Measurements from ENCODE around the gene TMEM158. TPM values are rescaled to one million over a fixed set of nuclear protein-coding genes. Genes with fewer than 3 reads are reported as not detected.

Gene TMEM158
- total RNA-seq, 2 experiments from 2014 or later: not detected

DNA sequence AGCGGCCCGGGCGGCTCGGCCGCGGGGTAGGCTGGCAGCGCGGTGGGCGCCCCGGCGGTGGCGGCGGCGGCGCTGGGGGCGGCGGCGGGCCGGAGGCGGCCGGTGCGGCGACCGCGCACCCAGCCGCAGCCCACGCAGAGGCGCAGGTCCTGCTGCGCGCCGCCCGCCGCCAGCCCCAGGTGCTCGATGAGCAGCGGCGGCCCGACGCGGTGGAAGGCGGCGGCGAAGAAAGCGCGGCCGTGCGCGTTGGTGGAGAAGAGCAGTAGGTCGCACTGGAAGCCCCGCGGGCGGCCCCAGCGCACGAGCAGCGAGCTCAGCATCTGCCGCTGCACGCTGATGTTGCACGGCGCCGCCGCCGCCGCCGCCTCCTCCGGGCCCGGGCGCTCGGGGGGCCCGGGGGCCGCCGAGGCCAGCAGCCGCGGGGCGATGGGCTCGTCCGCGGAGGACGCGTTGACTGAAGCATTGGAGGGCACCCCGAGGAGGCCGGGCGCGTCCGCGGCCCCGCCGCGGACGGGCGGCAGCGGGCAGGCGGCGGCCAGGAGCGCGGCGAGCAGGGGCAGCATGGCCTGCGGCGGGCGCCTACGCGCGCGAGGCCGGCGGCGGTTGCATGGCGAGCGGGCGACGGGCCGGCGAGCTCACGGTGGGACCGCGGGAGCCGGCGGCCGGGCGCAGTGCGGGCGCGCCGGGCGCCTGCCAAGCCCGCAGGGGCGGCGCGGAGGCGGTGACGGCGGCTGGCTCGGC lies 452 bp downstream of the TMEM158 start:
- Histone ChIP-seq H3K27ac (ENCODE audit: low read depth in 1 of 2, low read length in 2 of 2) (no peak overlapping the region), H3K36me3 (ENCODE audit: insufficient read depth, low read length) (no peaks in the 10 kb centered on the region), H3K4me1 (ENCODE audit: insufficient read depth, low read length) (peaks cover 14% of the 10 kb centered on the region), H3K4me3 (ENCODE audit: low read length) (peak overlapping the region; percentile 16), H3K27me3 (ENCODE audit: control insufficient read depth in 1 of 2, insufficient read depth in 2 of 2, low read length in 2 of 2) (peaks cover 64 to 72% of the 10 kb centered on the region in 2 experiments), H3K9me3 (ENCODE audit: control insufficient read depth in 1 of 2, insufficient read depth in 1 of 2, low read length in 2 of 2) (peaks cover 0 to 8% of the 10 kb centered on the region in 2 experiments)
- no peaks in the 10 kb centered on the region for H3K9me3 Mint-ChIP-seq
- H3K4me1 Mint-ChIP-seq (ENCODE audit: low read depth): peaks cover 13% of the 10 kb centered on the region
- H3K4me3 Mint-ChIP-seq: no peak overlapping the region
- peaks cover 83% of the 10 kb centered on the region for H3K27me3 Mint-ChIP-seq
- no peak overlapping the region for H3K27ac Mint-ChIP-seq
- no peaks in the 10 kb centered on the region for H3K36me3 Mint-ChIP-seq (ENCODE audit: low read depth)
- intact Hi-C loops (cut with DNase I, micrococcal nuclease): loop anchor here in 1 of 2 experiments (10.0 kb wide), 1 partner anchor 439 kb away; no protein-coding TSS in a partner anchor
- TF ChIP-seq, protein P1, sequence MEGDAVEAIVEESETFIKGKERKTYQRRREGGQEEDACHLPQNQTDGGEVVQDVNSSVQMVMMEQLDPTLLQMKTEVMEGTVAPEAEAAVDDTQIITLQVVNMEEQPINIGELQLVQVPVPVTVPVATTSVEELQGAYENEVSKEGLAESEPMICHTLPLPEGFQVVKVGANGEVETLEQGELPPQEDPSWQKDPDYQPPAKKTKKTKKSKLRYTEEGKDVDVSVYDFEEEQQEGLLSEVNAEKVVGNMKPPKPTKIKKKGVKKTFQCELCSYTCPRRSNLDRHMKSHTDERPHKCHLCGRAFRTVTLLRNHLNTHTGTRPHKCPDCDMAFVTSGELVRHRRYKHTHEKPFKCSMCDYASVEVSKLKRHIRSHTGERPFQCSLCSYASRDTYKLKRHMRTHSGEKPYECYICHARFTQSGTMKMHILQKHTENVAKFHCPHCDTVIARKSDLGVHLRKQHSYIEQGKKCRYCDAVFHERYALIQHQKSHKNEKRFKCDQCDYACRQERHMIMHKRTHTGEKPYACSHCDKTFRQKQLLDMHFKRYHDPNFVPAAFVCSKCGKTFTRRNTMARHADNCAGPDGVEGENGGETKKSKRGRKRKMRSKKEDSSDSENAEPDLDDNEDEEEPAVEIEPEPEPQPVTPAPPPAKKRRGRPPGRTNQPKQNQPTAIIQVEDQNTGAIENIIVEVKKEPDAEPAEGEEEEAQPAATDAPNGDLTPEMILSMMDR (IDR thresholded peaks at IDR 0.05): no peak
- POLR2A ChIA-PET: interaction anchor here (0.6 to 1.7 kb wide), 2 partner anchors 15 to 29 kb away, joined by 3 to 5 read pairs; no protein-coding TSS in a partner anchor
- DNase-seq: peak in 11 of 14 experiments; percentile 15 to 64 (median 32)
- peak; percentile 51 for ATAC-seq (ENCODE audit: poor library complexity)
- CTCF ChIA-PET: interaction anchor here (2.0 kb wide), 1 partner anchor 184 kb away, joined by 8 read pairs; no protein-coding TSS in a partner anchor

DNA sequence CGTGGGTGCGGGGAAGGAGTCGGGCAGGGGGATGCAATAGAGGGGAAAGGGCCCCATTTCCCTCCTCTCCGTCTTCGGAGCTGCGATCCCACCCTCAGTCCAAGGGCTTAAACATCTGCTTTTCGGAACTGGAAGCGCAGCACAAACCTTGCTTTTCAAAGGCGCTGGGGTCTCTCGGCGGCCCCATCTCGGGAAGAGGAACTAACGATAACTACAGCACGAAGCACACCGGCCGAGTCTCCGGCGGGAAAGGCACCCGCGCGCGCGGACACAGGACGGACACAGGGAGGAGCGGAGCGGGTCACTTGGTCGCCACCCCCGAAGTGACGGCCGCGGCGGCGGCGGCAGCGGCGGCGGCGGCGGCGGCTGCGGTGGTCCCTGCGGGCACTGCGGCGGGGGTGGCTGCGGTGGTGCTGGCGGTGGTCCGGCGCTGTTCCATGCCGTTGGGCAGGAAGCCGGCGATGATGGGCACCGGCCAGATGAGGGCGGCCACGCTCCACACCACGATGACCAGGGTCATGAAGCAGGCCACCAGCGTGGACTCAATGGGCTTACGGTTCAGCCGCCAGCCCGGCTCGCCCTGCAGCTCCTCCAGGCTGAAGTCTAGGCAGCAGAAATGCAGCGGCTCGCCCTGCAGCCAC lies 1.1 kb downstream of the TMEM158 start:
- H3K27ac Mint-ChIP-seq: no peak overlapping the region

More for the DNA sequence above, 1.1 kb downstream of the TMEM158 start:
- H3K27me3 ChIP-seq (ENCODE audit: control insufficient read depth in 1 of 2, insufficient read depth in 2 of 2, low read length in 2 of 2): peaks cover 69 to 71% of the 10 kb centered on the region in 2 experiments
- ATAC-seq (ENCODE audit: poor library complexity): no peak
- ChIA-PET CTCF (interaction anchor here (1.6 kb wide), 1 partner anchor 184 kb away, joined by 9 read pairs; no protein-coding TSS in a partner anchor), POLR2A (interaction anchor here (1.7 kb wide), 1 partner anchor 14 kb away, joined by 5 read pairs; no protein-coding TSS in a partner anchor)
- peaks cover 14% of the 10 kb centered on the region for H3K4me1 ChIP-seq (ENCODE audit: insufficient read depth, low read length)
- H3K27ac ChIP-seq (ENCODE audit: low read depth in 1 of 2, low read length in 2 of 2): no peak overlapping the region
- peak in 5 of 14 experiments; percentile 3 to 50 (median 36) for DNase-seq
- H3K36me3 ChIP-seq (ENCODE audit: insufficient read depth, low read length): no peaks in the 10 kb centered on the region
- H3K4me1 Mint-ChIP-seq (ENCODE audit: low read depth): peaks cover 13% of the 10 kb centered on the region
- no peaks in the 10 kb centered on the region for H3K36me3 Mint-ChIP-seq (ENCODE audit: low read depth)
- peak overlapping the region; percentile 16 for H3K4me3 ChIP-seq (ENCODE audit: low read length)
- TF ChIP-seq, protein P1 (IDR thresholded peaks at IDR 0.05): no peak
- intact Hi-C loops (cut with DNase I, micrococcal nuclease): loop anchor here in 1 of 2 experiments (10.0 kb wide), 1 partner anchor 440 kb away; no protein-coding TSS in a partner anchor
- peaks cover 83% of the 10 kb centered on the region for H3K27me3 Mint-ChIP-seq
- peaks cover 0 to 8% of the 10 kb centered on the region in 2 experiments for H3K9me3 ChIP-seq (ENCODE audit: control insufficient read depth in 1 of 2, insufficient read depth in 1 of 2, low read length in 2 of 2)
- H3K9me3 Mint-ChIP-seq: no peaks in the 10 kb centered on the region
- peak overlapping the region; percentile 87 for H3K4me3 Mint-ChIP-seq
